Activated T-cell treated with anti-CD3 and anti-CD28 coated beads, Interleukin-2, amount 50 U/mL, for 72 hours (primary cell): ENCODE data around the gene ABR. TPM values are rescaled to one million over a fixed set of nuclear protein-coding genes. Genes with fewer than 3 reads are reported as not detected.
"Not testable (repeated sequence)": the region's sequence is repeated elsewhere in the genome, so short reads cannot be mapped to it uniquely, and the experiment has no call there.

Source experiments
- ATAC-seq, 2 donors: fragments of 150-1000 bp; cut with Tn5 transposase; replicated peaks in 1 of 2; 2 replicates each; pipeline ENCODE4 v1.10.0; 2021; ENCODE audit warnings: moderate library complexity in 2 of 2, mild to moderate bottlenecking in 1 of 2
- DNase-seq, 2 donors: peaks; one replicate each; pipeline ENCODE4 v3.0.0; 2021 to 2022; ENCODE audit warnings: mixed read lengths in 1 of 2
- H3K27ac Mint-ChIP-seq: one replicate; pipeline ENCODE4 v1.8.0; 2022; ENCODE audit warnings: mild to moderate bottlenecking, moderate library complexity, mixed read lengths
- H3K27me3 Mint-ChIP-seq: one replicate; pipeline ENCODE4 v1.8.0; 2022; ENCODE audit warnings: low read depth, mixed read lengths
- H3K36me3 Mint-ChIP-seq, 2 donors: one replicate each; pipeline ENCODE4 v1.8.0; 2022; ENCODE audit warnings: mixed read lengths in 2 of 2, mild to moderate bottlenecking in 1 of 2; ENCODE audit not compliant: insufficient read depth in 2 of 2
- H3K4me1 Mint-ChIP-seq: one replicate; pipeline ENCODE4 v1.8.0; 2022; ENCODE audit warnings: low read depth, mixed read lengths
- H3K4me3 Mint-ChIP-seq, 2 donors: one replicate each; pipeline ENCODE4 v1.8.0; 2022; ENCODE audit warnings: mild to moderate bottlenecking in 2 of 2, mixed read lengths in 2 of 2, moderate library complexity in 2 of 2
- H3K9me3 Mint-ChIP-seq, 2 donors: one replicate each; pipeline ENCODE4 v1.8.0; 2022; ENCODE audit warnings: mixed read lengths in 2 of 2
- total RNA-seq, 2 donors: library from RNA; stranded (reverse); gene quantifications; one replicate each; pipeline ENCODE4 v1.2.3, GENCODE V29; 2022

The ABR gene
- total RNA-seq, 2 donors from 2014 or later = 65.8 to 70.8 TPM

GRCh38 chr17:1048516-1049115 lies 131.2 kb downstream of the ABR start:
- not testable (repeated sequence) for H3K4me3 Mint-ChIP-seq, H3K4me1 Mint-ChIP-seq

DNA sequence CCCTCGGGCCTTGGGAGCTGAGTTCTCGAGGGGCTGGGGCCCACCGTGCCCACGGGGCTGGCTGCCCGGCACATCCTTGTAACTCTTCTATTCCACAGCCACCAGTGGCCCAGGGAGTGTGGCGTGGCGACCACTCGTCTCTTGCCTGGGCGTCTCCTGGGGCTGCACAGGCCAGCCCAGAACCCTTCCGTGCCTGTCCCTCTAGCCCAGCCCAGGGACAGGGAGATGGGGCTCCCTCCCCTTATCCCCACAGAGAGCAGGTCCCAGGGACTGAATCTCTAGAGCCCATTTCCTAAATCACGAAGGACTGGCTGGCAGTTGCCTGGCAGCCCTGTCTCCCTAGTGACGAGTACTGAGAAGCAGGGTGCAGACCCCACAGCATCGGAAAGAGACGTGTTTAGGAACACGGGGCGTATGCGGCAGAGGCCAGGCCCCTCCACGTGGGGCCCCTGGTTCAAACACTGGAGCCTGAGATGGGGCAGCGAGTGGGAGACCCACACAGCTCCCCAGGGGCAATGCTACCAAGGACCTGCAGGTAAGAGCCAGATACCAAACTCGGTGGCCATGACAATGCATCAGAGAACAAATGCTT lies 131.8 kb downstream of the ABR start:
- no peaks in the 10 kb centered on the region for H3K27me3 Mint-ChIP-seq
- no peak overlapping the region for H3K4me3 Mint-ChIP-seq
- H3K4me1 Mint-ChIP-seq = no peaks in the 10 kb centered on the region
- DNase-seq = no peak
- no peak overlapping the region for H3K27ac Mint-ChIP-seq
- peaks cover 0 to 2% of the 10 kb centered on the region in 2 donors for H3K36me3 Mint-ChIP-seq
- H3K9me3 Mint-ChIP-seq = no peaks in the 10 kb centered on the region
- no peak for ATAC-seq

More at GRCh38 chr17:1048516-1049115, 131.2 kb downstream of the ABR start:
- not testable (repeated sequence) for DNase-seq, H3K27me3 Mint-ChIP-seq, H3K36me3 Mint-ChIP-seq, H3K27ac Mint-ChIP-seq, H3K9me3 Mint-ChIP-seq, ATAC-seq

GRCh38 chr17:1047177-1047878 lies 132.5 kb downstream of the ABR start:
- no peak for DNase-seq
- peaks cover 3 to 5% of the 10 kb centered on the region in 2 donors for H3K36me3 Mint-ChIP-seq
- H3K9me3 Mint-ChIP-seq = peaks cover 0 to 4% of the 10 kb centered on the region in 2 donors
- no peak for ATAC-seq
- H3K27ac Mint-ChIP-seq = no peak overlapping the region
- H3K4me1 Mint-ChIP-seq = peaks cover 2% of the 10 kb centered on the region
- H3K4me3 Mint-ChIP-seq = no peak overlapping the region
- no peaks in the 10 kb centered on the region for H3K27me3 Mint-ChIP-seq

DNA sequence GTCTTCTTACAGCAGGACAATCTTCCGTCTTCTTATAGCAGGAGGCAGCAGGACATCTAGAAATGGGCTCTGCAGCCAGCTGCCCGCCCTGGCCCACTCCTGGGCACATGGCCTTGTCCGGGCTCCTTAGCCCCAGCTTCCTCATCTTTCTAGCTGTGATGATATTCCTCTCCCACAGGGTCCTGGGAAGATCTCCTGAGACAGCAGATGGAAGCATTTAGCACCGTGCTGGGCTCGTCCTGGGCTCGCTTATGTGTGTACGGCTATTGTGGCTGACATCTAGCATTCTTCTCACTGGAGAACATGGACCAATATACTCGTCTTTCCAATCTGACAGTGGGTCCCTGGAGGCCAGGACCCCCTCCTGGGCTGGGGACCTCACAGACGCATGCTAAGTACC lies 134.3 kb downstream of the ABR start:
- Mint-ChIP-seq H3K27ac (no peak overlapping the region), H3K4me3 (no peak overlapping the region), H3K4me1 (peaks cover 6% of the 10 kb centered on the region), H3K36me3 (peaks cover 5 to 10% of the 10 kb centered on the region in 2 donors), H3K9me3 (peaks cover 0 to 4% of the 10 kb centered on the region in 2 donors), H3K27me3 (no peaks in the 10 kb centered on the region)
- no peak for DNase-seq
- ATAC-seq = no peak

DNA sequence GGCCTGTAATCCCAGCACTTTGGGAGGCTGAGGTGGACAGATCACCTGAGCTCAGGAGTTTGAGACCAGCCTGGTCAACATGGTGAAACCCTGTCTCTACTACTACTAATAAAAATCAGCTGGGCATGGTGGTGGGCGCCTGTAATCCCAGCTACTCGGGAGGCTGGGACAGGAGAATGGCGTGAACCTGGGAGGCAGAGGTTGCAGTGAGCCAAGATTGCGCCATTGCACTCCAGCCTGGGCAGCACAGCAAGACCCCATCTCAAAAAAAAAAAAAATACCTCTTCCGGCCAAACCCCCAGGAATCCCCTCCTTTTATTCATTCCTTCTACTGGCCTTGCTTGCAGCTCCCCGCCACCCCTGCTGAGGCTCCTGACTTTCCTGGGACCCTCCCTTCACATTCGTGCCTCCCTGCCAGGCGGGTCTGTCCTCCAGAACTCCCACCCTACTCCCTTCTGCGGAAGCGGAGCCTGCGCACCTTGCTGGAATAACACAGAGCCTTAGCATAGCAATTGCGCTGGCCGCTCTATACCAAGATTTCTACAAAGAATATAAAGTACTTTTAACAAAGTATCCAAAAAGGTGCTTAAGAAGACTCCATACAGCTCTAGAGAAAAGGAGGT lies 135.3 kb downstream of the ABR start:
- not testable (repeated sequence) for H3K27ac Mint-ChIP-seq, H3K9me3 Mint-ChIP-seq
- peaks cover 5 to 10% of the 10 kb centered on the region in 2 donors for H3K36me3 Mint-ChIP-seq

DNA sequence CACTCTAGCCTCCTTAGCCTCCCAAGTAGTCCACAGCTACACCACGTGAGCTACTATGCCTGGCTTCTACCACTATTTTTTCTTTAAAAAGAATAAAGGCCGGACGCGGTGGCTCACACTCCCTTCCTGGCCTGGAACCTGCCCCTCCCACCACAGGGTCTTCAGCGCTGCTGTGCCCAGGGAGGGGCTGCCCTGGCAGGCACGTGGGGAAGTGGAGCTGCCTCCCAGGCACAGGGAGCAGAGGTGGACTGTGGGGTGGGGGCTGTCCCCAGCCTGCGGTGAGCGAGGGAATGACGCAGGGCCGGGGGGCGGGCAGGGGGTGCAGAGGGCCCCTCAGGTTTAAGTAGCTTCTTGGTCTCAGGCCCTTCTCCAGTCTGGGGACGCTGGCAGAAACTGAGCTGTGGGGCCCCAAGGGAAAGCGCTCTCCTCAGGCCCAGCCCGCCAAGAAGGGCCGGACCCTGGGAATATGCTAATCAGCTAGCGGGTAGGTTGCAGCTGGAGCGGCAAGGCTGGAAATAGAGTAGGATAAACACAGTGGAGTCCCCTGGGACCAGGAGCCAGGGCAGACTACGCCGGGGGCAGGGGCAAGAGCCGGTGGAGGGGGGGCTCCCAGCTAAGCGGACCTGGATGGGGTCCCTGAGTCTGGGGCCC lies 136.1 kb downstream of the ABR start:
- no peak overlapping the region for H3K4me3 Mint-ChIP-seq
- no peaks in the 10 kb centered on the region for H3K27me3 Mint-ChIP-seq
- H3K27ac Mint-ChIP-seq = no peak overlapping the region
- ATAC-seq (no peak), DNase-seq (no peak)
- peaks cover 6% of the 10 kb centered on the region for H3K4me1 Mint-ChIP-seq
- peaks cover 0 to 4% of the 10 kb centered on the region in 2 donors for H3K9me3 Mint-ChIP-seq
- peaks cover 5 to 10% of the 10 kb centered on the region in 2 donors for H3K36me3 Mint-ChIP-seq

More for the DNA sequence above, 135.3 kb downstream of the ABR start:
- H3K27me3 Mint-ChIP-seq, ATAC-seq, H3K4me3 Mint-ChIP-seq, H3K4me1 Mint-ChIP-seq, DNase-seq: not testable (repeated sequence)

DNA sequence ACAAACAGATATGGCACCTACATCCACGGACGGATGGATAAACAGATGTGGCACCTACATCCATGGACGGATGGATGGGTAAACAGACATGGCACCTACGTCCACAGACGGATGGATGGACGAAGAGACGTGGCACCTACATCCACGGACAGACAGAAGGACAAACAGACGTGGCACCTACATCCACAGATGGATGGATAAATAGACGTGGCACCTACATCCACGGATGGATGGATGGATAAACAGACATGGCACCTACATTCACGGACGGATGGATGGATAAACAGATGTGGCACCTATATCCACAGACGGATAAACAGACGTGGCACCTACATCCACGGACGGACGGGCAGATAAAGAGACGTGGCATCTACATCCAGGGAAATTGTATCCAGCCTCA lies 137.3 kb downstream of the ABR start:
- Mint-ChIP-seq H3K27ac (no peak overlapping the region), H3K27me3 (no peaks in the 10 kb centered on the region), H3K4me3 (no peak overlapping the region), H3K4me1 (peaks cover 6% of the 10 kb centered on the region), H3K36me3 (peaks cover 5 to 9% of the 10 kb centered on the region in 2 donors), H3K9me3 (peaks cover 0 to 4% of the 10 kb centered on the region in 2 donors)
- DNase-seq (no peak), ATAC-seq (no peak)

GRCh38 chr17:1041746-1042145 lies 138.0 kb downstream of the ABR start:
- Mint-ChIP-seq H3K4me3 (no peak overlapping the region), H3K9me3 (peaks cover 0 to 4% of the 10 kb centered on the region in 2 donors), H3K4me1 (peaks cover 6% of the 10 kb centered on the region), H3K27me3 (no peaks in the 10 kb centered on the region), H3K27ac (no peak overlapping the region), H3K36me3 (peaks cover 5 to 9% of the 10 kb centered on the region in 2 donors)
- ATAC-seq (no peak), DNase-seq (no peak)

DNA sequence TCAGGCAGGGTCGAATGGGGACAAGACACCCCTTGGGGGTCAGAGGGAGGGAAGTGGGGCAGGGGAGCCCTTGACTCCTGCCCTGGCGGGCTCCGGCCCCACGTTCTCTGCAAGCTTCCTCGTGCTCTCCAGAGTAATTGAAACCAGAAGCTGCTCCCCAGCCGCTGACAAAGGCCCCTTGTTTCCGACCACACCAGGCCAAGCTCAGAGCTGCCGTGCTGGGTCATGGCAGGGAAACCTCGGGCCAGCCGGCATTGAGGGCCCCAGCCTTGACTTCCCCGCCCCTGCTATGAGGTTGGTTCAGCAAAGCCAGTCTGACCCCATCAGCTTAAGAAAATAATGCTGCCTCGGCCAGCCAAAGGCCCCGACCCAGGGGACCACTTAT lies 139.6 kb downstream of the ABR start:
- H3K36me3 Mint-ChIP-seq = peaks cover 5 to 9% of the 10 kb centered on the region in 2 donors
- H3K4me1 Mint-ChIP-seq = peaks cover 6% of the 10 kb centered on the region
- no peaks in the 10 kb centered on the region for H3K27me3 Mint-ChIP-seq
- ATAC-seq = no peak
- H3K27ac Mint-ChIP-seq = no peak overlapping the region
- peaks cover 0 to 4% of the 10 kb centered on the region in 2 donors for H3K9me3 Mint-ChIP-seq
- DNase-seq = no peak
- no peak overlapping the region for H3K4me3 Mint-ChIP-seq

DNA sequence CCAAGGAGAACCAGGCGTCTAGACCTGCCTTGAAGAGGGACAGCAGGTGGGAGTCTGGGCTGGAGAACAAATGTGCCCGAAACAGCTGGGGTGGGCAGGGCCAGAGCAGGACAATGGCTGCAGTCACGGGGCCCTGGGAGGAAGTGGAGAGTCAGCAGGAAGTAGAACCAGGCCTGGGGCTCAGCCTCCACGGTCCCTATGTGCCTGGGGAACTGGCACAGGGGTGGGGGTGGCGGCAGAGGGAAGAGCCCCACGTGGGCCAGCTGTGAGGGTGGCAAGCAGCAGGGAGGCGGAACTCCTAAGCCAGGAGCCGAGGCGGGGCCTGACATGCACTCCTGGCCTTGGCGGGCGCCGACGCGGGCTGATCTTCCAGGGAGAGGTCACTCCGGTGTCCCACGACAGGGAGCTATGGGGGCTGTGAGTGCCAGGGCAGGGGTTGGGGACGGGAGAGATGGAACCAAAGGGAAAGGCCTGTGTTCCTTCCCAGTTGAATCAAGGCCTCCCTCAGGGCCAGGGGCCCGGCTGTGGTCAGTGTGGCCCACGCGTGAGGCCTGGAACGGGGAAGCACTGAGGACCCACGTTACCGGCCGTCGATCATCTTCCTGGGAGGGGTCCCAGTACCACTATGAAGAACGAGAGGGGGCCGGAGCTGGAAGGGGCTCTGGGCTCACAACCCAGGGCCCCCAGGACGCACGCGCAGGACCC lies 140.1 kb downstream of the ABR start:
- DNase-seq = no peak
- Mint-ChIP-seq H3K4me1 (peaks cover 6% of the 10 kb centered on the region), H3K36me3 (peaks cover 5 to 9% of the 10 kb centered on the region in 2 donors), H3K4me3 (no peak overlapping the region), H3K27ac (no peak overlapping the region), H3K9me3 (peaks cover 0 to 4% of the 10 kb centered on the region in 2 donors), H3K27me3 (no peaks in the 10 kb centered on the region)
- no peak for ATAC-seq

- DNase-seq (no peak), ATAC-seq (no peak)
- H3K27ac Mint-ChIP-seq = no peak overlapping the region
- no peaks in the 10 kb centered on the region for H3K27me3 Mint-ChIP-seq
- peaks cover 0 to 4% of the 10 kb centered on the region in 2 donors for H3K9me3 Mint-ChIP-seq
- peaks cover 6% of the 10 kb centered on the region for H3K4me1 Mint-ChIP-seq
- H3K36me3 Mint-ChIP-seq = peaks cover 5 to 9% of the 10 kb centered on the region in 2 donors
- H3K4me3 Mint-ChIP-seq = no peak overlapping the region
Measured at GRCh38 chr17:1039123-1039507, 140.7 kb downstream of the ABR start.

DNA sequence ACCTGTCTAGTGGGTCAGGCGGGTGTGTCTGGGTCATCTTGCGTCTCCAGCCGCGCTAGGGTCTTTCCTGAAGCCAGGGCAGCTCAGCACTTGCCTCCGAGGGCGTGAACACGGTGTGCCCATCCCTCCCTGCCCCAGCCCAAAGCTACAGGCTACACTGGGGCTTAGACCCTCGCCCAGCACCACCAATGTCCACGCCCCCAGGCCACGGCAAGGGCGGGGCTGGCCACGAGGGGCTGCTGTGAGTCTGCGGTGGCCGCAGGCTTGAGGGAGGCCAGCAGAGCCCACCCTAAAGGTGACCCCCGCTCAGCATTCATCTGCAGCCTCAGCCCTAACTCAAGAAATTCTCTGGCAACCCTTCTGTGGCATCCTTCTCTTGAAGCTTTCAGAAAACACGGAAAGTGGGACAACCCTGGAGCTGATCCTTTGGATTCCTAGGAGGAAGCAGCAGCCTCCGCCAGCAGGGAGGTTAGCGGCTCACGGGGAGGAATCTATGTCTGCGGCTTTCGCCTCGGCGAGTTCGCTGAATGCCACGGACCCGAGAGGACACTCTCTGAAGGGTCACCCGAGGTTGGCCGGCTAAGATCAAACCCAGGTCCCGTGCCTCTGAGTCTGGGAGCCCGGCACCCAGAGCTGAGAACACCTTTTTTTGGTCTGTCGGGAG lies 141.2 kb downstream of the ABR start:
- DNase-seq (no peak), ATAC-seq (no peak)
- Mint-ChIP-seq H3K9me3 (peaks cover 0 to 4% of the 10 kb centered on the region in 2 donors), H3K4me3 (no peak overlapping the region), H3K27ac (no peak overlapping the region), H3K4me1 (peaks cover 6% of the 10 kb centered on the region), H3K27me3 (no peaks in the 10 kb centered on the region), H3K36me3 (peaks cover 5 to 9% of the 10 kb centered on the region in 2 donors)
